Neural crest cell (in vitro differentiated cells): ENCODE measurements around the gene NAIF1. TPM values are rescaled to one million over a fixed set of nuclear protein-coding genes. Genes with fewer than 3 reads are reported as not detected.

Experiments used
- DNase-seq: peaks from one replicate; pipeline ENCODE4 v3.0.0; 2021; ENCODE audit warnings: low read depth, mixed read lengths, low spot score
- H3K27ac Mint-ChIP-seq: one replicate; pipeline ENCODE4 v1.8.0; 2021; ENCODE audit warnings: mild to moderate bottlenecking, mixed read lengths; ENCODE audit not compliant: unreplicated experiment
- H3K27me3 Mint-ChIP-seq: 2 replicates; pipeline ENCODE4 v1.8.0; 2021; ENCODE audit warnings: low read depth, mild to moderate bottlenecking, mixed read lengths
- H3K36me3 Mint-ChIP-seq: 2 replicates; pipeline ENCODE4 v1.8.0; 2021; ENCODE audit warnings: low read depth, mild to moderate bottlenecking, mixed read lengths
- H3K4me1 Mint-ChIP-seq: 2 replicates; pipeline ENCODE4 v1.8.0; 2021; ENCODE audit warnings: mixed read lengths
- H3K4me3 Mint-ChIP-seq: one replicate; pipeline ENCODE4 v1.8.0; 2021; ENCODE audit warnings: mild to moderate bottlenecking, mixed read lengths
- H3K9me3 Mint-ChIP-seq: 2 replicates; pipeline ENCODE4 v1.8.0; 2021; ENCODE audit warnings: mixed read lengths
- total RNA-seq: library from RNA; stranded (reverse); gene quantifications from 2 replicates; pipeline ENCODE4 v1.2.1, GENCODE V29; 2021
- TF ChIP-seq, protein P1 (sequence below): fragments of 200-600 bp; sonication (generic); conservative IDR thresholded peaks from 2 replicates; pipeline ENCODE4 v1.5.0; 2021; ENCODE audit warnings: antibody characterized with exemption, mild to moderate bottlenecking

The NAIF1 gene
- total RNA-seq, 1 donor from 2014 or later: 11.8 TPM

DNA sequence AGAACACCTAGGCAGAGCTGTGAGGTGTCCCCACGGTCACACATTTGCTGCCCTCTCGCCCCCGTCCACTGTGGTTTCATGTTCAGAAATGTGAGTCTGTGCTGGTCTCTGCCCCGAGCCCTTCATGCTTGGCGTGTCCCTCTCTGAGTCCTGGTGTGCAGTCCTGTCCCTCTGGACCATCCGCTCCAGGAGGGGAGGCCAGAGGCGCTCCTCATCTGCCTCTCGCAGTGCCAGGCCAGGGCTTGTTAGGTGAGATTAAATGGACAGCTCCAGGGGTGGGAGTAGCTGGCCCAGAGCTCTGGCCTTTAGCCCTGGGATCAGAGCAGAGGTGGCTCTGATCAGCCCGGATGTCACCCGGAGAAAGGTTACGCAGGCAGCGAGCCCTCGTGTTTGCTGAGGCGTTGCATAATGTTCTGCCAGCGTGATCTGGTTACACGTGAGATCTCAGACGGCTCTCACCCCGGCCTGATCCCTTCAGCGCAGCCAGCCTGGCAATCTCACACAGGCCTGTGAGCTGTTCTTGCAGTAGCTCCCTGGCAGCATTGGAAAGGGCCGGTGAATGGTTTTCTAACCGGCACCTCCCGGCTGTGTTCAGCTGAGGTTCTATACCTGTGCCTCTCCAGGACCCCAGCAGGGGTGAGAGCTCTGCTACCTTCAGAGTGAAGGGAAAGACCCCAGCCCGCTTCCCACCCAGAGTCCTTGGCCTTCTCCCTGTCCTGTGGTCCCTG, 35.9 kb upstream of the NAIF1 start:
- H3K27me3 Mint-ChIP-seq: no peaks in the 10 kb centered on the region
- no peak overlapping the region for H3K27ac Mint-ChIP-seq
- H3K9me3 Mint-ChIP-seq: no peaks in the 10 kb centered on the region
- TF ChIP-seq, protein P1, sequence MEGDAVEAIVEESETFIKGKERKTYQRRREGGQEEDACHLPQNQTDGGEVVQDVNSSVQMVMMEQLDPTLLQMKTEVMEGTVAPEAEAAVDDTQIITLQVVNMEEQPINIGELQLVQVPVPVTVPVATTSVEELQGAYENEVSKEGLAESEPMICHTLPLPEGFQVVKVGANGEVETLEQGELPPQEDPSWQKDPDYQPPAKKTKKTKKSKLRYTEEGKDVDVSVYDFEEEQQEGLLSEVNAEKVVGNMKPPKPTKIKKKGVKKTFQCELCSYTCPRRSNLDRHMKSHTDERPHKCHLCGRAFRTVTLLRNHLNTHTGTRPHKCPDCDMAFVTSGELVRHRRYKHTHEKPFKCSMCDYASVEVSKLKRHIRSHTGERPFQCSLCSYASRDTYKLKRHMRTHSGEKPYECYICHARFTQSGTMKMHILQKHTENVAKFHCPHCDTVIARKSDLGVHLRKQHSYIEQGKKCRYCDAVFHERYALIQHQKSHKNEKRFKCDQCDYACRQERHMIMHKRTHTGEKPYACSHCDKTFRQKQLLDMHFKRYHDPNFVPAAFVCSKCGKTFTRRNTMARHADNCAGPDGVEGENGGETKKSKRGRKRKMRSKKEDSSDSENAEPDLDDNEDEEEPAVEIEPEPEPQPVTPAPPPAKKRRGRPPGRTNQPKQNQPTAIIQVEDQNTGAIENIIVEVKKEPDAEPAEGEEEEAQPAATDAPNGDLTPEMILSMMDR: no peak
- DNase-seq: no peak
- peak overlapping the region; percentile 31 for H3K4me3 Mint-ChIP-seq
- H3K4me1 Mint-ChIP-seq: peaks cover 25% of the 10 kb centered on the region
- H3K36me3 Mint-ChIP-seq: no peaks in the 10 kb centered on the region

DNA sequence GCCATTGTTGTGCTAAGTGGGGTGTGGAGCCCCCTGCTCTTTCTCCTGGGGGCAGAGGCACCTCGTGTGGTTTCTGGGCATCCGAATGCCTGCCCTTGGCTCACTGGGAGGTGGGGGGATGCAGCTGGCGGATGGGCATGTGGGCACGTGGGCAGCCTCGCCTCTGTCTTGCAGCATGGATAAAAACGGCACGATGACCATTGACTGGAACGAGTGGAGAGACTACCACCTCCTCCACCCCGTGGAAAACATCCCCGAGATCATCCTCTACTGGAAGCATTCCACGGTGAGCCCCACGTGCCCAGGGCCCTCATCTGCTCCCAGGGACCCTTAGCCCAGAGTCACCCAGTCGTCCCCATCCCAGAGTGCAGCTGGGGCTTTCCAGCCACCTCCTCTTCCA, 35.1 kb upstream of the NAIF1 start:
- TF ChIP-seq, protein P1: no peak
- Mint-ChIP-seq H3K27ac (peak overlapping the region; percentile 19), H3K36me3 (no peaks in the 10 kb centered on the region), H3K9me3 (no peaks in the 10 kb centered on the region), H3K4me1 (peaks cover 28% of the 10 kb centered on the region), H3K27me3 (no peaks in the 10 kb centered on the region), H3K4me3 (peak overlapping the region; percentile 13)
- DNase-seq: no peak

DNA sequence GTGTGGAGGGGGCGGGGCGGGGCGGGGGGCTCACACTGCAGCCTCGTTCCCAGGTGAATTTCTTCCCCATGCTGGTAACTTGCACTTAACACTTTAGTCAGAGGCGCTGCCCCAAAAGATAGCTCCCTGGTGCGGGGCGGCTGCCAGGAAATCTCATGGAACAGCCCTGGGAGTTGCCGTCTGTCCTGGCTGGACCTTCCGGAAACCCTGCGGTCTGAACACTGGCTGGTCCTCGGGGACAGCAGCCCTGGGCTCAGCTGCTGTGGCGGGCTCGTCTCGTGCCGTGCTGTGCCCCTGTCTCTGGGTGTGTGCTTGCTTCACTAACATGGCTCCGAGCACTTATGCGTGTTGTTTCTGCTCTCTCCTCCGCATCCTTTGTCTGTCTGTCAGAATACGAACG, 34.6 kb upstream of the NAIF1 start:
- DNase-seq: no peak
- Mint-ChIP-seq H3K4me1 (peaks cover 31% of the 10 kb centered on the region), H3K27ac (peak overlapping the region; percentile 19), H3K9me3 (no peaks in the 10 kb centered on the region), H3K27me3 (no peaks in the 10 kb centered on the region), H3K4me3 (peak overlapping the region; percentile 13), H3K36me3 (no peaks in the 10 kb centered on the region)
- TF ChIP-seq, protein P1: no peak

DNA sequence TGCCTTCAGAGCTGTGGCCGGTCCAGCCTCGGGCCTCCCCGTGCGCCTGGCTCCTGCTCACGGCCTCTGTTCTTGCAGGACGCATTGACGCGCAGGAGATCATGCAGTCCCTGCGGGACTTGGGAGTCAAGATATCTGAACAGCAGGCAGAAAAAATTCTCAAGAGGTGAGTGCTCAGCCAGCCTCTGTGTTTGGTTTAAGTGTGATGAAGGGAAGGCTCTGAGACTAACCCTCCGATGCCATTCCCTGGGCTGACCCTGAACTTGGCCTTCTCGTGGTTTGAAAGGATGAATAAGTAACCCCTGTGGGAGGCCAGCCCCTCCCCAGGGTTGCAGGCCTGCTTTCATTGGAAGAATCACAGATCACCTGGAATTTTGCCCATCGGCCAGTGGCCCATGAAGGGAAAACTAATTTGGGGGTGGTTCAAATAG, 34.1 kb upstream of the NAIF1 start:
- Mint-ChIP-seq H3K4me1 (peaks cover 31% of the 10 kb centered on the region), H3K36me3 (no peaks in the 10 kb centered on the region), H3K27me3 (no peaks in the 10 kb centered on the region), H3K4me3 (peak overlapping the region; percentile 3), H3K27ac (no peak overlapping the region), H3K9me3 (no peaks in the 10 kb centered on the region)
- DNase-seq: no peak
- TF ChIP-seq, protein P1: no peak

DNA sequence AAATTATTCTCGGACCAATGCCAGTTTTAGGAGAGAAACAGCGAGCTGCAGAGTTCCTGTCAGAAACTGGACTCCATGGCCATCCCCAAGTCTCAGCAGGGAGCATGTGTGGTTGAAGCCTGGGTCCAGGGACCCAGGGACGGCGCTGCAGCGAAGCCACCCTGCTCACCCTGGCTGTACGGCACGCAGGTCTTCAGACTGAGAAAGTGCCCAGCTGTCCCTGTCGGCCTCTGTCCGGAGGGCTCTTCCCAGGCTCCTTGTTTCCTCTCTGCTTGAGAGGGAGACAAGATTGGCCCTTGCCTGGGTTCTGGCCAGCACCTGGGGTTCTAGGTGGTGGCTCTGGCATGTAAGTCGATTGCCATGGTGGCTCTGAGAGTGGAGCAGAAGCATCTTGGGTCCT, 33.5 kb upstream of the NAIF1 start:
- Mint-ChIP-seq H3K27ac (no peak overlapping the region), H3K9me3 (no peaks in the 10 kb centered on the region), H3K4me3 (no peak overlapping the region), H3K4me1 (peaks cover 31% of the 10 kb centered on the region), H3K36me3 (no peaks in the 10 kb centered on the region), H3K27me3 (no peaks in the 10 kb centered on the region)
- DNase-seq: no peak
- TF ChIP-seq, protein P1: no peak
